Common myeloid progenitor, CD34-positive (primary cell): Measurements from ENCODE around the gene RTF1.
A peak's percentile ranks its signal among the peaks of the same experiment; 100 is the strongest.

Experiments
- CTCF ChIA-PET: fragments of 350-600 bp; sonication (Branson Sonifier 250); formaldehyde crosslinking; loops from one replicate; lab custom pipeline; 2021; ENCODE audit warnings: antibody characterized with exemption; lab: Charles Lee
- POLR2A ChIA-PET: fragments of 350-600 bp; sonication (Branson Sonifier 250); formaldehyde crosslinking; loops from one replicate; lab custom pipeline; 2021; ENCODE audit warnings: antibody characterized with exemption; lab: Charles Lee
- DNase-seq, 3 donors: peaks; one replicate each; pipeline versions ENCODE4 v3.0.0 to v3.0.0-alpha.2; 2013
- H3K27ac ChIP-seq, 2 experiments: 1 replicate in 1 of 2; 2 replicates in 1 of 2; pipeline ENCODE4 v1.7.0; 2013; ENCODE audit warnings: inconsistent platforms in 2 of 2, low read length in 2 of 2, mild to moderate bottlenecking in 2 of 2, low read depth in 1 of 2, moderate library complexity in 1 of 2; ENCODE audit not compliant: severe bottlenecking in 2 of 2, insufficient read depth in 1 of 2, poor library complexity in 1 of 2
- H3K27me3 ChIP-seq, 5 experiments: replicated peaks in 2 of 5; 1 replicate in 3 of 5; 2 replicates in 2 of 5; pipeline versions ENCODE4 v1.6.1 to v1.7.0; 2013; ENCODE audit warnings: low read length in 4 of 5, mild to moderate bottlenecking in 2 of 5, moderate library complexity in 2 of 5, inconsistent platforms in 1 of 5; ENCODE audit not compliant: insufficient read depth in 5 of 5, control insufficient read depth in 4 of 5
- H3K36me3 ChIP-seq, 4 experiments: 1 replicate in 2 of 4; 2 replicates in 2 of 4; pipeline versions ENCODE4 v1.6.1 to v1.7.0; 2013; ENCODE audit warnings: low read length in 3 of 4, control low read depth in 1 of 4, mild to moderate bottlenecking in 1 of 4; ENCODE audit not compliant: control insufficient read depth in 4 of 4, insufficient read depth in 4 of 4
- H3K4me1 ChIP-seq, 4 experiments: 1 replicate in 3 of 4; 2 replicates in 1 of 4; pipeline versions ENCODE4 v1.6.1 to v1.7.1; 2013; ENCODE audit warnings: low read length in 3 of 4, mild to moderate bottlenecking in 3 of 4, control low read depth in 1 of 4, inconsistent platforms in 1 of 4, moderate library complexity in 1 of 4; ENCODE audit not compliant: control insufficient read depth in 4 of 4, insufficient read depth in 4 of 4; ENCODE audit errors: control extremely low read depth in 1 of 4
- H3K4me3 ChIP-seq, 7 experiments: 1 replicate in 4 of 7; 2 replicates in 3 of 7; pipeline versions ENCODE4 v1.5.1 to v1.7.0; 2013; ENCODE audit warnings: mild to moderate bottlenecking in 7 of 7, low read length in 6 of 7, moderate library complexity in 6 of 7, inconsistent platforms in 2 of 7, low read depth in 2 of 7, control low read depth in 1 of 7; ENCODE audit not compliant: insufficient read depth in 4 of 7, control insufficient read depth in 1 of 7; ENCODE audit errors: extremely low read depth in 1 of 7
- H3K9me3 ChIP-seq, 5 experiments: 1 replicate in 4 of 5; 2 replicates in 1 of 5; pipeline versions ENCODE4 v1.6.1 to v1.7.1; 2013; ENCODE audit warnings: low read length in 4 of 5, mild to moderate bottlenecking in 2 of 5, inconsistent platforms in 1 of 5, low read depth in 1 of 5, moderate library complexity in 1 of 5; ENCODE audit not compliant: control insufficient read depth in 4 of 5, insufficient read depth in 2 of 5; ENCODE audit errors: control extremely low read depth in 1 of 5
- WGBS: methylation state at CpG from one replicate; pipeline ENCODE4 v1.1.5; 2013; ENCODE audit not compliant: insufficient coverage; 5-methylcytosine and 5-hydroxymethylcytosine counted together

The RTF1 gene

DNA sequence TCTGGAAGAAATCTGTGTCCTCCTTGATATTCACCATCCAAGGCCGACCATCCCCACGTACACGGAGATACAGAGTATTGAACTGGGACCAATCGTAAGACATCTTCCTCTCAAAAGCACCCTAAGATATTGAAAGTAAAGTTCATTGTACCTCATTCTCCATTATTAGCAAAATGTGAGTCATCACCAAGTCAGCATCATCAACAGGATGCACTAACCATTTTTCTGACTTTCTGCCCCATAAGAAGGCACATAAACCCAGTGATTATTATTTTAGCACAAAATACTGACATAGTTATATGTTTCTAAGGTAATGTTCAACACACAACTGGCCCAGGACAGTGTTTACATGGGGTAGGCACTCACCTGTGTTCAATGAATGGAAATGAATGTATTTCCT lies 22.0 kb upstream of the RTF1 start:
- Histone ChIP-seq H3K4me1 (peaks cover 0 to 10% (median 8%) of the 10 kb centered on the region in 4 experiments), H3K27me3 (no peaks in the 10 kb centered on the region), H3K27ac (no peak overlapping the region), H3K4me3 (no peak overlapping the region), H3K9me3 (no peaks in the 10 kb centered on the region), H3K36me3 (peaks cover 0 to 18% (median 16%) of the 10 kb centered on the region in 4 experiments)
- WGBS, result 100% methylated on average over 3 of the region's 4 CpGs
- DNase-seq, result no peak
- CTCF ChIA-PET, result no interaction called here
- POLR2A ChIA-PET, result no interaction called here

DNA sequence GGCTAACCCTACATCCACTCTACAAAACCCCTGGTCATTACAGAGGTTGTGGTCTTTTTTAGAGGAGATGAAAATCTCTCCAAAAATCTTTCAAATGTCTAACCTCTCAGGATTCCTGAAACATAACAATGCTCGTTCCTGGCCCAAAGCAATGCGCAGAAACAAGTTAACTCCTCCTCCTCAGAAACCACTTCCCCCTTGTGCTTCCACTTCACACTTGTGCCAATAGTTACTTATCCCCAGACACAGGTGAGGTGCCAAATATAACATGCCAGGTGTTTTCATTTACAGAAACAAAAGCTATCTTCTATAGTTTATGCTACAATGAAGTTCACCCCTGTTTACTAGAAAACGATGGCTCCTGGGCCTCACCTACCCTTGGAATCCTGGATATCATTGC lies 20.8 kb upstream of the RTF1 start:
- ChIA-PET POLR2A (no interaction called here), CTCF (no interaction called here)
- no peaks in the 10 kb centered on the region for H3K9me3 ChIP-seq
- peaks cover 0 to 10% (median 8%) of the 10 kb centered on the region in 4 experiments for H3K4me1 ChIP-seq
- no peaks in the 10 kb centered on the region for H3K27me3 ChIP-seq
- peak in 1 of 3 donors; percentile 18 for DNase-seq
- no peak overlapping the region for H3K27ac ChIP-seq
- 46% methylated on average over 3 of the region's 3 CpGs for WGBS
- H3K4me3 ChIP-seq, result no peak overlapping the region
- H3K36me3 ChIP-seq, result peaks cover 0 to 17% (median 16%) of the 10 kb centered on the region in 4 experiments

DNA sequence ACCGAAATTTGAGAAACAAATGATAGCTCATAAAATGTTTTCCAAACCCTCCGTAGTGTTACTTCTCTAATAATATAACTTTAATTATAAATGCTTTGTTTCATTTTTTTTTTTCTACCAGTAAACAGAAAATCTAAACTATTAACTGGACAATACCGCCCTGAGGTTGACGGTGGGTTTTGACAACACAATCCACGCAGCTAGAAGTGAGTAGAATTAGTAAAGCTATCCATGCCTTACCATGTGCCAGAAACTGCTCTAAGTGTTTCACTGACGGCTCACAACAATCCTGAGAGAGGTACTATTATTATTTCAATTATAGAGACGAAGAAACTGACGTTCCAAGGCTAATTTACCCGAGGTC lies 15.0 kb upstream of the RTF1 start:
- WGBS, result 0% methylated on average over 4 of the region's 9 CpGs
- H3K4me3 ChIP-seq, result peak overlapping the region; percentile 78 to 97 (median 95)
- peak overlapping the region; percentile 87 to 95 for H3K27ac ChIP-seq
- peaks cover 0 to 15% (median 8%) of the 10 kb centered on the region in 4 experiments for H3K4me1 ChIP-seq
- ChIA-PET POLR2A (interaction anchor here (0.6 to 0.7 kb wide), 2 partner anchors 11 to 651 kb away, joined by 4 to 5 read pairs; no protein-coding TSS in a partner anchor), CTCF (no interaction called here)
- no peaks in the 10 kb centered on the region for H3K36me3 ChIP-seq
- no peaks in the 10 kb centered on the region for H3K27me3 ChIP-seq
- no peaks in the 10 kb centered on the region for H3K9me3 ChIP-seq
- no peak for DNase-seq

DNA sequence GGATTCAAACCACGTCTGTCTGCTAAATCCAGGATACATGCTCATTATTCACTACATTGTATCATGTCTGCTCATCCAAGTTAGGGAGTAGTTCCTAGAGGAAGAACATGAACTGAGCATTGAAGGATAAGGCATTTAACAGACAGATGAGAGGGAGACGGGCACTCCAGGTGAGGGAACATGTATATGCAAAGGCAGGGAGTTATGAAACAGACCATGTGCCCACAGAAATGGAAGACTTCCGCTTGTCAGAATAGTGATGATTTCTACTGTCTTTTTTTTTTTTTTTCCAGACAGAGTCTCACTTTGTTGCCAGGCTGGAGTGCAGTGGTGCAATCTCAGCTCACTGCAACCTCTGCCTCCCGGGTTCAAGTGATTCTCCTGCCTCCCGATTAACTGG lies 9.6 kb upstream of the RTF1 start:
- ChIA-PET CTCF (no interaction called here), POLR2A (interaction anchor here (0.6 kb wide), 1 partner anchor 21 kb away, joined by 3 read pairs; no protein-coding TSS in a partner anchor)
- Histone ChIP-seq H3K36me3 (no peaks in the 10 kb centered on the region), H3K27me3 (no peaks in the 10 kb centered on the region), H3K27ac (no peak overlapping the region), H3K4me3 (no peak overlapping the region), H3K4me1 (peaks cover 0 to 21% (median 8%) of the 10 kb centered on the region in 4 experiments), H3K9me3 (no peaks in the 10 kb centered on the region)
- 96% methylated on average over 5 of the region's 5 CpGs for WGBS
- no peak for DNase-seq

DNA sequence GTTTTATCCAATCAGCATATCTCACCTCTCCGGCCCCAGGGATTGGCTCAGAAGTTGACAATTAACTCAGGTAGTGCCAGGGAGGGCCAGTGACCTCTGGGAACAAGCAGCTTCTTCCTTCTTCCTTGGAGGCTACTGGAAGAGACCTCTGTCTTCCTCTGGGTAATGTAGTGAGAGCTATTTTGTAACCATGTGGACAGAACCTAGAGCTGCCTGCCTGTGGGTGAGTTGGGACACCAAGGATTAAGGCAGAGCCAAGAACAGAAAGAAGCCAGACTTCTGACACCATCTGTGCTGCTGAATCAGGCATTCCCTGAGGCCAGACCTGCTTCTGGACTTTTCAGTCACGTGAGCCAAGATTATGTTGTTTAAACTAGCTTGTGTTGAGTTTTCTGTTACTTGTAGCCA lies 8.7 kb upstream of the RTF1 start:
- DNase-seq, result no peak

DNA sequence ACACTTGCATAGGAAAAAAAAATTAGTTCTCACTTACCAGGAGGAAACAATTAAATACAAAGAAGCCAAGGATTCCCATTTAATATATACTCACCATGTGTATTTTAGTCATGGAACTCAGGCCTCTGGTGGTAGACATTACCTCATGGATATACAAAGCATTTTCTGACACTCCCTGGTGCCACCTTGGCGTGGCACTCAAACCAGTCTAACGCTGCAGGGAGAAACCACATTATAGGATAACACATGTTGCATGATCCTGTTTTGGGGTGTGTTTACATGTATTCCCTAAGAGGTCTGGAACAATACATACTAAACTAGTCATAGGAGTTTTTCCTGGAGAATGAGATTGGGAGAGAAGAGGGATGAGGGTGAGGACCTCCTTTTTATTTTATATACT lies 5.9 kb upstream of the RTF1 start:
- H3K4me1 ChIP-seq, result peaks cover 0 to 16% (median 8%) of the 10 kb centered on the region in 4 experiments
- H3K27ac ChIP-seq, result no peak overlapping the region
- ChIA-PET POLR2A (no interaction called here), CTCF (no interaction called here)
- no peaks in the 10 kb centered on the region for H3K9me3 ChIP-seq
- H3K27me3 ChIP-seq, result no peaks in the 10 kb centered on the region
- H3K4me3 ChIP-seq, result no peak overlapping the region
- H3K36me3 ChIP-seq, result no peaks in the 10 kb centered on the region
- no peak for DNase-seq
- no CpG with 5 or more reads among the region's 2 CpGs for WGBS

More for the DNA sequence above, 8.7 kb upstream of the RTF1 start:
- Histone ChIP-seq H3K36me3 (no peaks in the 10 kb centered on the region), H3K27ac (no peak overlapping the region), H3K4me3 (no peak overlapping the region), H3K4me1 (peaks cover 0 to 16% (median 7%) of the 10 kb centered on the region in 4 experiments), H3K9me3 (no peaks in the 10 kb centered on the region), H3K27me3 (no peaks in the 10 kb centered on the region)
- ChIA-PET CTCF (no interaction called here), POLR2A (no interaction called here)
- WGBS, result 100% methylated on average over 1 of the region's 2 CpGs

DNA sequence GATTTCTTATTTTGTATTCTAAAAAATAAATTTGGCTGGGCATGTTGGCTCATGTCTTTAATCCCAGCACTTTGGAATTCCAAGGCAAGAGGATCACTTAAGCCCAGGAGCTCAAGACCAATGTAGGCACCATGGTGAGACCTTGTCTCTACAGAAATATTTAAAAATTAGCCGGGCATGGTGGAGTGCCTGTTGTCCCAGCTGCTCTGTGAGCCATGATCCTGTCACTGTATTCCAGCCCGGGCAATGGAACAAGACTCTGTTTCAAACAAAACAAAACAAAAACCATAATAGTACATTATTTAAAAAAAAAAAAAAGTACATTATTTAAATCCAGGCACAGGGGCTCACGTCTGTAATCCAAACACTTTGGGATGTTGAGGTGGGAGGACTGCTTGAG lies 5.5 kb upstream of the RTF1 start:
- H3K27me3 ChIP-seq, result no peaks in the 10 kb centered on the region
- no peaks in the 10 kb centered on the region for H3K9me3 ChIP-seq
- H3K36me3 ChIP-seq, result no peaks in the 10 kb centered on the region
- no peak overlapping the region for H3K4me3 ChIP-seq
- no peak overlapping the region for H3K27ac ChIP-seq
- ChIA-PET CTCF (no interaction called here), POLR2A (no interaction called here)
- peaks cover 0 to 20% (median 11%) of the 10 kb centered on the region in 4 experiments for H3K4me1 ChIP-seq
- DNase-seq, result no peak
- 100% methylated on average over 1 of the region's 3 CpGs for WGBS
